IMR-90 (cell line): ENCODE measurements around the gene TLCD1. TPM values are rescaled to one million over a fixed set of nuclear protein-coding genes. Genes with fewer than 3 reads are reported as not detected.
A peak's percentile ranks its signal among the peaks of the same experiment; 100 is the strongest.

Experiments
- NFE2L2 ChIP-seq: fragments of 150-350 bp; IDR thresholded peaks from 2 replicates; pipeline ENCODE4 v1.6.1; 2016; ENCODE audit warnings: low read depth, mild to moderate bottlenecking, low read length
- polyA plus RNA-seq, 3 experiments: library from polyadenylated mRNA; depleted of rRNA; stranded (reverse); fragments of >200 nt; gene quantifications; 2 replicates each; pipeline ENCODE4 v1.2.3, GENCODE V29; 2012; ENCODE audit warnings: low replicate concordance in 1 of 3
- total RNA-seq: library from RNA; depleted of rRNA; stranded (reverse); fragments of >200 nt; gene quantifications from 2 replicates; pipeline ENCODE4 v1.2.3, GENCODE V29; 2012
- TF ChIP-seq, protein P1 (sequence below): conservative IDR thresholded peaks from 2 replicates; pipeline ENCODE4 v1.5.1; 2012; ENCODE audit warnings: mild to moderate bottlenecking, low read depth, low read length, improper control_type of control experiment

Gene TLCD1
- total and polyA plus RNA-seq, 2 of the 4 experiments (the other 2 are of a cell fraction), result 3.6 to 9.3 TPM

DNA sequence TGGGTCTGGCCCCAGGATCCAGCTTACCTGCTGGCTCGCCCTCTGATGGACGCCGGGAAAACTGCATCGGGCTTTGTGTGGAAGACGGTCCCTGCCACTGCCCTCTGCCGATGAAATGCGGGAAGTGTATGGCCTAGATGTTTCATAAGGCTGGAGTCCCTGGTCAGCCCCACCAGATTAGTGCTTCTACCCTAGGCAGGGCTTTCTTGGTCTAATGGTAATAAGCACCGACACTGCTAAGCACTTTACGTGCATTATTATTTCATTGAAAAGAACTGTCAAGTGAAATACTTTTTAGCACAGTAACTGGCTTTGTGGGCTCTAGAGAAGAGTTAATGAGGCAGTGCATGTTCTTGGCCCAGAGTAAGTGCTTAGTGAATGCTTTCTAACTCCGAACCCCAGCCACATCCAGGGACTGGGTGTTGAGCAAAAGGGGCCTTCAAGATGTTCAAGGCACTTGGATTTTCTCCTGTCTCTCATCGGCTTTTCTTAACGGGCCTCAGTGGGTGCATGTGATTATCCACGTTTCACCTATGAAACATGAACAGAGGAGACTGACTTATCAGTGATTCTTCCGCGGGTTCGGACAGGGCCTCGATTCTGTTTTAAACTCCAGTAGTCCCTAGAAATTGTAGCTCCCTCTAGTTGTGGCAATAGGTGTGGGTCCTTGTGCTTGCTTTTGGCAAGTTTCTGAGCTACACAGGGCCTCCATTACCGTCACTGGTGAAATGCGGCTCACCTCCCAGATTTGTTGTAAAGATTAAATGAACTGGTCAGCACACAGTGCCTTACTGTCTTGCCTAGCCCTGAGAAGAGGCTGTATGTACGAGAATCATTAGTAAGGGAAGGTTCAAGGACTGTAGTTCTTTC is 24.4 kb upstream of the TLCD1 start (continued):
- TF ChIP-seq, protein P1, sequence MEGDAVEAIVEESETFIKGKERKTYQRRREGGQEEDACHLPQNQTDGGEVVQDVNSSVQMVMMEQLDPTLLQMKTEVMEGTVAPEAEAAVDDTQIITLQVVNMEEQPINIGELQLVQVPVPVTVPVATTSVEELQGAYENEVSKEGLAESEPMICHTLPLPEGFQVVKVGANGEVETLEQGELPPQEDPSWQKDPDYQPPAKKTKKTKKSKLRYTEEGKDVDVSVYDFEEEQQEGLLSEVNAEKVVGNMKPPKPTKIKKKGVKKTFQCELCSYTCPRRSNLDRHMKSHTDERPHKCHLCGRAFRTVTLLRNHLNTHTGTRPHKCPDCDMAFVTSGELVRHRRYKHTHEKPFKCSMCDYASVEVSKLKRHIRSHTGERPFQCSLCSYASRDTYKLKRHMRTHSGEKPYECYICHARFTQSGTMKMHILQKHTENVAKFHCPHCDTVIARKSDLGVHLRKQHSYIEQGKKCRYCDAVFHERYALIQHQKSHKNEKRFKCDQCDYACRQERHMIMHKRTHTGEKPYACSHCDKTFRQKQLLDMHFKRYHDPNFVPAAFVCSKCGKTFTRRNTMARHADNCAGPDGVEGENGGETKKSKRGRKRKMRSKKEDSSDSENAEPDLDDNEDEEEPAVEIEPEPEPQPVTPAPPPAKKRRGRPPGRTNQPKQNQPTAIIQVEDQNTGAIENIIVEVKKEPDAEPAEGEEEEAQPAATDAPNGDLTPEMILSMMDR, result peak; percentile 100
- TF ChIP-seq NFE2L2, result no peak
